ENCODE data around the gene ADPRHL1. TPM values are rescaled to one million over a fixed set of nuclear protein-coding genes. Genes with fewer than 3 reads are reported as not detected.
A peak's percentile ranks its signal among the peaks of the same experiment; 100 is the strongest.

Gene ADPRHL1
- total RNA-seq, 1 donor from 2014 or later: 20.7 TPM

DNA sequence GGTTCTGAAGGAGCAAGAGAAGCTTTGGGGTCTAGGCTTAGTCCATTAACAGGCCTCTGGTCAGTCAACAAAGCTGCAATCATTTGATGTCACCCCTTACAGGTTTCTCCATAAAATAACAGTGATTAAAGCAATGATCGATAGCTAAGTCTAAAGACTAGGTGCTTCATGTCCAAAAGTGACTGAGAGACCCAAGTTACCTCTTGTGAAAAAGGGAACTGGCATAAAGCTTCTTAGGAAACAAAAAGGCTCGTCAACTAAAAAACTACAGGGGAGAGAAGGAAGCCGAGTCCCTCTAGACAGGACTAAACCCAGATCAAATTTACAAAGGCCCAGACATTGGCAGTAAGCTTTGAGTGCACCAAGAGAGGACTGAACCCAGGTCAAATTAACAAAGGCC is 35.0 kb upstream of the ADPRHL1 start:
- Mint-ChIP-seq H3K36me3 (ENCODE audit: unreplicated experiment) (peaks cover 4% of the 10 kb centered on the region), H3K27me3 (ENCODE audit: unreplicated experiment) (peaks cover 14% of the 10 kb centered on the region), H3K9me3 (ENCODE audit: unreplicated experiment) (peaks cover 13% of the 10 kb centered on the region), H3K4me1 (ENCODE audit: low read depth, unreplicated experiment) (peaks cover 42% of the 10 kb centered on the region), H3K27ac (ENCODE audit: unreplicated experiment) (peak overlapping the region; percentile 100), H3K4me3 (ENCODE audit: unreplicated experiment) (peak overlapping the region; percentile 100)
- DNase-seq: no peak
- TF ChIP-seq, protein P1, sequence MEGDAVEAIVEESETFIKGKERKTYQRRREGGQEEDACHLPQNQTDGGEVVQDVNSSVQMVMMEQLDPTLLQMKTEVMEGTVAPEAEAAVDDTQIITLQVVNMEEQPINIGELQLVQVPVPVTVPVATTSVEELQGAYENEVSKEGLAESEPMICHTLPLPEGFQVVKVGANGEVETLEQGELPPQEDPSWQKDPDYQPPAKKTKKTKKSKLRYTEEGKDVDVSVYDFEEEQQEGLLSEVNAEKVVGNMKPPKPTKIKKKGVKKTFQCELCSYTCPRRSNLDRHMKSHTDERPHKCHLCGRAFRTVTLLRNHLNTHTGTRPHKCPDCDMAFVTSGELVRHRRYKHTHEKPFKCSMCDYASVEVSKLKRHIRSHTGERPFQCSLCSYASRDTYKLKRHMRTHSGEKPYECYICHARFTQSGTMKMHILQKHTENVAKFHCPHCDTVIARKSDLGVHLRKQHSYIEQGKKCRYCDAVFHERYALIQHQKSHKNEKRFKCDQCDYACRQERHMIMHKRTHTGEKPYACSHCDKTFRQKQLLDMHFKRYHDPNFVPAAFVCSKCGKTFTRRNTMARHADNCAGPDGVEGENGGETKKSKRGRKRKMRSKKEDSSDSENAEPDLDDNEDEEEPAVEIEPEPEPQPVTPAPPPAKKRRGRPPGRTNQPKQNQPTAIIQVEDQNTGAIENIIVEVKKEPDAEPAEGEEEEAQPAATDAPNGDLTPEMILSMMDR (IDR thresholded peaks at IDR 0.05; ENCODE audit: partially characterized antibody, unreplicated experiment): no peak

DNA sequence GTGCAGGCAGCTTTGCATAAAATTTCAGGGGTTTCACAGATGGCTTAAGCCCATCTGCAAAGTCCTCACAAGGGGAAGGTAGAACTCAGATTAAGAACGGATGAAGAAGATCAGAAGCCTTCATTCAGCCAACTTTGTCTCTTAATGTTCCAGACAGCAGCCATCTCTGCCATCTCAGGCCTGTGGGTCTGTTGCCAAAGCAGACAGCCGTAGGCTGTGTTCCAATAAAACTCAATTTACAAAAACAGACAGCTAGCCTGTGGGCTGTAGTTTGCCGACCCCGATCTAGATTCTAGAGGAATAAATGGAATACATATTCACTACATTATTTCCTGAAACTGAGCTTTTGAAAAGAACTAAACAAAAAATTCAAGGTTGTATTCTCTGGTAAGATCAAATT is 33.4 kb upstream of the ADPRHL1 start:
- H3K36me3 Mint-ChIP-seq (ENCODE audit: unreplicated experiment): peaks cover 4% of the 10 kb centered on the region
- peaks cover 11% of the 10 kb centered on the region for H3K9me3 Mint-ChIP-seq (ENCODE audit: unreplicated experiment)
- TF ChIP-seq, protein P1 (IDR thresholded peaks at IDR 0.05; ENCODE audit: partially characterized antibody, unreplicated experiment): no peak
- peak overlapping the region; percentile 35 for H3K4me3 Mint-ChIP-seq (ENCODE audit: unreplicated experiment)
- H3K27me3 Mint-ChIP-seq (ENCODE audit: unreplicated experiment): peaks cover 17% of the 10 kb centered on the region
- peaks cover 45% of the 10 kb centered on the region for H3K4me1 Mint-ChIP-seq (ENCODE audit: low read depth, unreplicated experiment)
- DNase-seq: no peak
- H3K27ac Mint-ChIP-seq (ENCODE audit: unreplicated experiment): no peak overlapping the region

DNA sequence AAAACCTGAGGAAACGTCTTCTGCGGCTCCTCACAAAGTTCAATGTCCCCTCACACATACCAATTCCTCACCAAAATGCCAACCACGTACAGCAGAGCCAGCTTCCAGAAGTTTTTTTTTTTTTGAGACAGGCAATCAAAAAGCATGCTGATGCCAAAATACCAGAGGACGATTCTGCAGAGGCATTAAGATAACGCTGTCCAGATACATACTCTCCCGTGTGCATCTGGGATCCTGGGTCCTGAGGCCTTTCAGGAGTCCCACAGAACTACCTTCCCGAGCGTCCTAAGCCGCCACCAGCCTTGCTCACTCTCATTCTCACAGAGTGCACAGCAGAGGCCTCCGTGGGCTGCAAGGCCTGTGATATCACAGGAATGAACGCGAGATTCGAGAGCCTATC is 32.3 kb upstream of the ADPRHL1 start:
- H3K27ac Mint-ChIP-seq (ENCODE audit: unreplicated experiment): no peak overlapping the region

DNA sequence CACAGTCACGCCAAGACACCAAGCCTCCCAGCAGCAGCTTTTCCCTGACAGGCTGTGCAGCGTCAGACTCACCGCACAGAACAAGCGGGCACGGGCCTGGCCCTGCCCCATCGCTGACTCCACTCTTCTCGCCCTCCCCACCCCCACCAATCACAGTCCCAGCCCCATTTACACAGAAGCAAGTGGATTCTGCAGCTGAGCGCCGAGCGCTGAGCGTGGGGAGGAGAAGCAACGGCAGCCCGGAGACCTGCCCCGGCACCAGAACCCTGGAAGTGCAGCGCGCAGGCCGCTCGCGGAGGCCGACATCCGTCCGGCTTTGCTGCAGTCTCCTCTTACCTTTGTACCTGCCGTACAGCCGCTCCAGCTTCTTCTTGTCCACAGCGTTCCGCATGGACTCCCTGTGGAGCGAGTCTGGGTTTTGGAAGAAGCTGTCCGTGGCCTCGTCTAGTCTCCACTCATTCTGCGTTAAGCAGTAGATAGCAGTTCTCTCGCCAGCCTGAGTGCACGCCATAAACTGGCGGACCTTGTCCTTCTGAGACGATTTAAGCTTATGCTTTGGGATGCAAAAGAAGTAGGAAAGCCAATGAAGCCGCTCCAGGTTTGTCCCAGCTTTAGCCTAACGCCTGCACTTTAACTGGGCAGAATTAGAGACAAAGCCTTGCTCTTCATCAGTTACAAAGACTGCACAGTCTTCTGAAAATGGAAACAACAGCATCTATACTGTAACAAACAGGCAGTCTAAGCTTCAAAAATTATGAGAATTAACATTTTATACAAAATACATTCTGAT is 30.4 kb upstream of the ADPRHL1 start:
- Mint-ChIP-seq H3K4me3 (ENCODE audit: unreplicated experiment) (peak overlapping the region; percentile 59), H3K27me3 (ENCODE audit: unreplicated experiment) (peaks cover 6% of the 10 kb centered on the region), H3K9me3 (ENCODE audit: unreplicated experiment) (peaks cover 2% of the 10 kb centered on the region), H3K4me1 (ENCODE audit: low read depth, unreplicated experiment) (peaks cover 35% of the 10 kb centered on the region), H3K36me3 (ENCODE audit: unreplicated experiment) (no peaks in the 10 kb centered on the region), H3K27ac (ENCODE audit: unreplicated experiment) (peak overlapping the region; percentile 30)
- DNase-seq: no peak
- TF ChIP-seq, protein P1 (IDR thresholded peaks at IDR 0.05; ENCODE audit: partially characterized antibody, unreplicated experiment): no peak

More for the DNA sequence above, 32.3 kb upstream of the ADPRHL1 start:
- peaks cover 4% of the 10 kb centered on the region for H3K36me3 Mint-ChIP-seq (ENCODE audit: unreplicated experiment)
- peaks cover 15% of the 10 kb centered on the region for H3K27me3 Mint-ChIP-seq (ENCODE audit: unreplicated experiment)
- H3K4me1 Mint-ChIP-seq (ENCODE audit: low read depth, unreplicated experiment): peaks cover 45% of the 10 kb centered on the region
- TF ChIP-seq, protein P1 (IDR thresholded peaks at IDR 0.05; ENCODE audit: partially characterized antibody, unreplicated experiment): no peak
- no peak for DNase-seq
- peak overlapping the region; percentile 42 for H3K4me3 Mint-ChIP-seq (ENCODE audit: unreplicated experiment)
- H3K9me3 Mint-ChIP-seq (ENCODE audit: unreplicated experiment): peaks cover 10% of the 10 kb centered on the region

DNA sequence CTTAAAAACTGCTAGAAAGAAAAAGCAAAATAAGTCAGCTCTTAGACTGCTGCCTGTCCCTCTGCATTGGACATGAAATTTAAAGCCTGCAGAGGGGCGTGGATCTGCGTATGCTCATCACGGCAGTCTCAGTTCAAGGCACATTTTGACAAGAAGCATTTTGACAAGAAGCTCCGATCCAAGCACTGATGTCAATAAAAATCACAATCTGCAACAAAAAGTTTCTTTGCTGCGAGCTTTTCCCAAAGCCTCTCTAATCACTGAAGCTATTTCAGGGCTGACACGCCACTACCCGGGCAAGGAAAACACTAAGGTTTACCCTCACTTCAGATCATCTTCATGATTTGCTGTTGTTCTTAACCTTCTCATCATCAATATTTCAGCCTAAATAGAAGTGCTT is 29.8 kb upstream of the ADPRHL1 start:
- Mint-ChIP-seq H3K4me1 (ENCODE audit: low read depth, unreplicated experiment) (peaks cover 29% of the 10 kb centered on the region), H3K4me3 (ENCODE audit: unreplicated experiment) (peak overlapping the region; percentile 31)
- TF ChIP-seq, protein P1 (IDR thresholded peaks at IDR 0.05; ENCODE audit: partially characterized antibody, unreplicated experiment): no peak

More for the DNA sequence above, 29.8 kb upstream of the ADPRHL1 start:
- Mint-ChIP-seq H3K9me3 (ENCODE audit: unreplicated experiment) (peaks cover 2% of the 10 kb centered on the region), H3K27me3 (ENCODE audit: unreplicated experiment) (peaks cover 4% of the 10 kb centered on the region), H3K36me3 (ENCODE audit: unreplicated experiment) (no peaks in the 10 kb centered on the region), H3K27ac (ENCODE audit: unreplicated experiment) (peak overlapping the region; percentile 30)
- DNase-seq: no peak
